ENCODE measurements around the gene SPTBN1.

- TF ChIP-seq POLR2AphosphoS5 (IDR thresholded peaks at IDR 0.05; ENCODE audit: low read depth) (no peak), EZH2 (IDR thresholded peaks at IDR 0.05; ENCODE audit: low read depth, unreplicated experiment) (no peak), EZH2phosphoT487 (IDR thresholded peaks at IDR 0.05; ENCODE audit: unreplicated experiment) (no peak), CTCF (conservative IDR thresholded peaks at IDR 0.05; ENCODE audit: low read depth in 2 of 2) (no peak), REST (IDR thresholded peaks at IDR 0.05; ENCODE audit: unreplicated experiment) (no peak), JUNB (IDR thresholded peaks at IDR 0.05; ENCODE audit: unreplicated experiment) (no peak), ZNF331 (CRISPR knock-in tag; IDR thresholded peaks at IDR 0.05; ENCODE audit: low read depth) (no peak), ZNF462 (CRISPR knock-in tag; IDR thresholded peaks at IDR 0.05) (no peak), ZNF114 (CRISPR knock-in tag; IDR thresholded peaks at IDR 0.05) (no peak), CREB1 (CRISPR knock-in tag; IDR thresholded peaks at IDR 0.05; ENCODE audit: low read depth) (no peak), NANOG (IDR thresholded peaks at IDR 0.05; ENCODE audit: borderline replicate concordance) (no peak), ETS1 (IDR thresholded peaks at IDR 0.05) (no peak), STAT1 (IDR thresholded peaks at IDR 0.05; ENCODE audit: unreplicated experiment) (no peak)
These were observed 17.9 kb upstream of the SPTBN1 start for GRCh38 chr2:54438271-54438670.

All from GM23338 (cell line).